WTC11 (cell line): ENCODE measurements around the gene FHL5.

Source experiments
- ATF2 ChIP-seq: sonication (generic); formaldehyde crosslinking; IDR thresholded peaks from 2 replicates; pipeline ENCODE4 v1.8.1; 2022; ENCODE audit warnings: low read depth, missing genetic modification reagents, borderline replicate concordance
- CTCF ChIP-seq: fragments of 200-600 bp; IDR thresholded peaks from 2 replicates; pipeline ENCODE4 v1.8.0; 2022; ENCODE audit warnings: antibody characterized with exemption
- FOXK1 ChIP-seq: sonication (generic); formaldehyde crosslinking; IDR thresholded peaks from 2 replicates; pipeline ENCODE4 v1.8.0; 2022; ENCODE audit warnings: mild to moderate bottlenecking, moderate library complexity, missing genetic modification reagents
- ZNF512 ChIP-seq: sonication (generic); formaldehyde crosslinking; IDR thresholded peaks from 2 replicates; pipeline ENCODE4 v1.8.1; 2022; ENCODE audit warnings: missing genetic modification reagents, borderline replicate concordance

- TF ChIP-seq FOXK1 (CRISPR knock-in tag) (no peak), ATF2 (CRISPR knock-in tag) (no peak), ZNF512 (no peak), CTCF (no peak)
Observed at GRCh38 chr6:96653181-96653580, 90.3 kb downstream of the FHL5 start.
